Measurements from ENCODE around the gene VAX1.

DNA sequence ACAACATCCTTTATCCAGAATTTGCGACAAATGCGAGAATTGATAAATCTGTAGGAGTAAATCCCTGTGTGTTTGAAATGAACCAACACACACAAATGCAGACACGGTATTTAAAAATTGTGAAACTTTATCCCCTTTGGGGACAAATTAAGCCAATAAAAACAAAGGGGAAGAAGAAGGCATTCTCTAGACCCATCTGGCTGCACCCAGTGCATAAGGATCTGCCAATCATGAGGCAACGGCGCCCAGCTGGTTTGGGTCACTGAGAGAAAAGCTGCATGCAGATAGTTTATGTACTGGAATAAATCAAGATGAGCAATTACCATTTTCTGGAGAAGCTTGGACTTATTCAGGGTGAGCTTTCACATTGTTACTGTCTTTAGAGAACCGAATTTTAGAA, 45.7 kb downstream of the VAX1 start:
- TF ChIP-seq, protein P1, sequence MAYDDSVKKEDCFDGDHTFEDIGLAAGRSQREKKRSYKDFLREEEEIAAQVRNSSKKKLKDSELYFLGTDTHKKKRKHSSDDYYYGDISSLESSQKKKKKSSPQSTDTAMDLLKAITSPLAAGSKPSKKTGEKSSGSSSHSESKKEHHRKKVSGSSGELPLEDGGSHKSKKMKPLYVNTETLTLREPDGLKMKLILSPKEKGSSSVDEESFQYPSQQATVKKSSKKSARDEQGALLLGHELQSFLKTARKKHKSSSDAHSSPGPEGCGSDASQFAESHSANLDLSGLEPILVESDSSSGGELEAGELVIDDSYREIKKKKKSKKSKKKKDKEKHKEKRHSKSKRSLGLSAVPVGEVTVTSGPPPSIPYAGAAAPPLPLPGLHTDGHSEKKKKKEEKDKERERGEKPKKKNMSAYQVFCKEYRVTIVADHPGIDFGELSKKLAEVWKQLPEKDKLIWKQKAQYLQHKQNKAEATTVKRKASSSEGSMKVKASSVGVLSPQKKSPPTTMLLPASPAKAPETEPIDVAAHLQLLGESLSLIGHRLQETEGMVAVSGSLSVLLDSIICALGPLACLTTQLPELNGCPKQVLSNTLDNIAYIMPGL (CRISPR knock-in tag; IDR thresholded peaks at IDR 0.05), result no peak
- TF ChIP-seq, protein P2, sequence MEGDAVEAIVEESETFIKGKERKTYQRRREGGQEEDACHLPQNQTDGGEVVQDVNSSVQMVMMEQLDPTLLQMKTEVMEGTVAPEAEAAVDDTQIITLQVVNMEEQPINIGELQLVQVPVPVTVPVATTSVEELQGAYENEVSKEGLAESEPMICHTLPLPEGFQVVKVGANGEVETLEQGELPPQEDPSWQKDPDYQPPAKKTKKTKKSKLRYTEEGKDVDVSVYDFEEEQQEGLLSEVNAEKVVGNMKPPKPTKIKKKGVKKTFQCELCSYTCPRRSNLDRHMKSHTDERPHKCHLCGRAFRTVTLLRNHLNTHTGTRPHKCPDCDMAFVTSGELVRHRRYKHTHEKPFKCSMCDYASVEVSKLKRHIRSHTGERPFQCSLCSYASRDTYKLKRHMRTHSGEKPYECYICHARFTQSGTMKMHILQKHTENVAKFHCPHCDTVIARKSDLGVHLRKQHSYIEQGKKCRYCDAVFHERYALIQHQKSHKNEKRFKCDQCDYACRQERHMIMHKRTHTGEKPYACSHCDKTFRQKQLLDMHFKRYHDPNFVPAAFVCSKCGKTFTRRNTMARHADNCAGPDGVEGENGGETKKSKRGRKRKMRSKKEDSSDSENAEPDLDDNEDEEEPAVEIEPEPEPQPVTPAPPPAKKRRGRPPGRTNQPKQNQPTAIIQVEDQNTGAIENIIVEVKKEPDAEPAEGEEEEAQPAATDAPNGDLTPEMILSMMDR (IDR thresholded peaks at IDR 0.05), result no peak
- TF ChIP-seq, protein P3, sequence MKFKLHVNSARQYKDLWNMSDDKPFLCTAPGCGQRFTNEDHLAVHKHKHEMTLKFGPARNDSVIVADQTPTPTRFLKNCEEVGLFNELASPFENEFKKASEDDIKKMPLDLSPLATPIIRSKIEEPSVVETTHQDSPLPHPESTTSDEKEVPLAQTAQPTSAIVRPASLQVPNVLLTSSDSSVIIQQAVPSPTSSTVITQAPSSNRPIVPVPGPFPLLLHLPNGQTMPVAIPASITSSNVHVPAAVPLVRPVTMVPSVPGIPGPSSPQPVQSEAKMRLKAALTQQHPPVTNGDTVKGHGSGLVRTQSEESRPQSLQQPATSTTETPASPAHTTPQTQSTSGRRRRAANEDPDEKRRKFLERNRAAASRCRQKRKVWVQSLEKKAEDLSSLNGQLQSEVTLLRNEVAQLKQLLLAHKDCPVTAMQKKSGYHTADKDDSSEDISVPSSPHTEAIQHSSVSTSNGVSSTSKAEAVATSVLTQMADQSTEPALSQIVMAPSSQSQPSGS (CRISPR knock-in tag; IDR thresholded peaks at IDR 0.05; ENCODE audit: borderline replicate concordance, low read depth), result no peak
- TF ChIP-seq, protein P4, sequence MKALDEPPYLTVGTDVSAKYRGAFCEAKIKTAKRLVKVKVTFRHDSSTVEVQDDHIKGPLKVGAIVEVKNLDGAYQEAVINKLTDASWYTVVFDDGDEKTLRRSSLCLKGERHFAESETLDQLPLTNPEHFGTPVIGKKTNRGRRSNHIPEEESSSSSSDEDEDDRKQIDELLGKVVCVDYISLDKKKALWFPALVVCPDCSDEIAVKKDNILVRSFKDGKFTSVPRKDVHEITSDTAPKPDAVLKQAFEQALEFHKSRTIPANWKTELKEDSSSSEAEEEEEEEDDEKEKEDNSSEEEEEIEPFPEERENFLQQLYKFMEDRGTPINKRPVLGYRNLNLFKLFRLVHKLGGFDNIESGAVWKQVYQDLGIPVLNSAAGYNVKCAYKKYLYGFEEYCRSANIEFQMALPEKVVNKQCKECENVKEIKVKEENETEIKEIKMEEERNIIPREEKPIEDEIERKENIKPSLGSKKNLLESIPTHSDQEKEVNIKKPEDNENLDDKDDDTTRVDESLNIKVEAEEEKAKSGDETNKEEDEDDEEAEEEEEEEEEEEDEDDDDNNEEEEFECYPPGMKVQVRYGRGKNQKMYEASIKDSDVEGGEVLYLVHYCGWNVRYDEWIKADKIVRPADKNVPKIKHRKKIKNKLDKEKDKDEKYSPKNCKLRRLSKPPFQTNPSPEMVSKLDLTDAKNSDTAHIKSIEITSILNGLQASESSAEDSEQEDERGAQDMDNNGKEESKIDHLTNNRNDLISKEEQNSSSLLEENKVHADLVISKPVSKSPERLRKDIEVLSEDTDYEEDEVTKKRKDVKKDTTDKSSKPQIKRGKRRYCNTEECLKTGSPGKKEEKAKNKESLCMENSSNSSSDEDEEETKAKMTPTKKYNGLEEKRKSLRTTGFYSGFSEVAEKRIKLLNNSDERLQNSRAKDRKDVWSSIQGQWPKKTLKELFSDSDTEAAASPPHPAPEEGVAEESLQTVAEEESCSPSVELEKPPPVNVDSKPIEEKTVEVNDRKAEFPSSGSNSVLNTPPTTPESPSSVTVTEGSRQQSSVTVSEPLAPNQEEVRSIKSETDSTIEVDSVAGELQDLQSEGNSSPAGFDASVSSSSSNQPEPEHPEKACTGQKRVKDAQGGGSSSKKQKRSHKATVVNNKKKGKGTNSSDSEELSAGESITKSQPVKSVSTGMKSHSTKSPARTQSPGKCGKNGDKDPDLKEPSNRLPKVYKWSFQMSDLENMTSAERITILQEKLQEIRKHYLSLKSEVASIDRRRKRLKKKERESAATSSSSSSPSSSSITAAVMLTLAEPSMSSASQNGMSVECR (CRISPR knock-in tag; IDR thresholded peaks at IDR 0.05; ENCODE audit: borderline replicate concordance), result no peak
- TF ChIP-seq, protein P5, sequence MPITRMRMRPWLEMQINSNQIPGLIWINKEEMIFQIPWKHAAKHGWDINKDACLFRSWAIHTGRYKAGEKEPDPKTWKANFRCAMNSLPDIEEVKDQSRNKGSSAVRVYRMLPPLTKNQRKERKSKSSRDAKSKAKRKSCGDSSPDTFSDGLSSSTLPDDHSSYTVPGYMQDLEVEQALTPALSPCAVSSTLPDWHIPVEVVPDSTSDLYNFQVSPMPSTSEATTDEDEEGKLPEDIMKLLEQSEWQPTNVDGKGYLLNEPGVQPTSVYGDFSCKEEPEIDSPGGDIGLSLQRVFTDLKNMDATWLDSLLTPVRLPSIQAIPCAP (CRISPR knock-in tag; IDR thresholded peaks at IDR 0.05), result no peak
- TF ChIP-seq, protein P6, sequence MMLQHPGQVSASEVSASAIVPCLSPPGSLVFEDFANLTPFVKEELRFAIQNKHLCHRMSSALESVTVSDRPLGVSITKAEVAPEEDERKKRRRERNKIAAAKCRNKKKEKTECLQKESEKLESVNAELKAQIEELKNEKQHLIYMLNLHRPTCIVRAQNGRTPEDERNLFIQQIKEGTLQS (CRISPR knock-in tag; conservative IDR thresholded peaks at IDR 0.05), result no peak
- TF ChIP-seq, protein P7, sequence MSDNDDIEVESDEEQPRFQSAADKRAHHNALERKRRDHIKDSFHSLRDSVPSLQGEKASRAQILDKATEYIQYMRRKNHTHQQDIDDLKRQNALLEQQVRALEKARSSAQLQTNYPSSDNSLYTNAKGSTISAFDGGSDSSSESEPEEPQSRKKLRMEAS (CRISPR knock-in tag; IDR thresholded peaks at IDR 0.05), result no peak
- TF ChIP-seq NR1H2 (CRISPR knock-in tag; IDR thresholded peaks at IDR 0.05), result no peak
- TF ChIP-seq JUN (CRISPR knock-in tag; IDR thresholded peaks at IDR 0.05), result no peak
- TF ChIP-seq, protein P8, sequence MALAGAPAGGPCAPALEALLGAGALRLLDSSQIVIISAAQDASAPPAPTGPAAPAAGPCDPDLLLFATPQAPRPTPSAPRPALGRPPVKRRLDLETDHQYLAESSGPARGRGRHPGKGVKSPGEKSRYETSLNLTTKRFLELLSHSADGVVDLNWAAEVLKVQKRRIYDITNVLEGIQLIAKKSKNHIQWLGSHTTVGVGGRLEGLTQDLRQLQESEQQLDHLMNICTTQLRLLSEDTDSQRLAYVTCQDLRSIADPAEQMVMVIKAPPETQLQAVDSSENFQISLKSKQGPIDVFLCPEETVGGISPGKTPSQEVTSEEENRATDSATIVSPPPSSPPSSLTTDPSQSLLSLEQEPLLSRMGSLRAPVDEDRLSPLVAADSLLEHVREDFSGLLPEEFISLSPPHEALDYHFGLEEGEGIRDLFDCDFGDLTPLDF (CRISPR knock-in tag; IDR thresholded peaks at IDR 0.05), result no peak
- no peak for TF ChIP-seq NFATC4 (CRISPR knock-in tag; IDR thresholded peaks at IDR 0.05)
- TF ChIP-seq, protein P9, sequence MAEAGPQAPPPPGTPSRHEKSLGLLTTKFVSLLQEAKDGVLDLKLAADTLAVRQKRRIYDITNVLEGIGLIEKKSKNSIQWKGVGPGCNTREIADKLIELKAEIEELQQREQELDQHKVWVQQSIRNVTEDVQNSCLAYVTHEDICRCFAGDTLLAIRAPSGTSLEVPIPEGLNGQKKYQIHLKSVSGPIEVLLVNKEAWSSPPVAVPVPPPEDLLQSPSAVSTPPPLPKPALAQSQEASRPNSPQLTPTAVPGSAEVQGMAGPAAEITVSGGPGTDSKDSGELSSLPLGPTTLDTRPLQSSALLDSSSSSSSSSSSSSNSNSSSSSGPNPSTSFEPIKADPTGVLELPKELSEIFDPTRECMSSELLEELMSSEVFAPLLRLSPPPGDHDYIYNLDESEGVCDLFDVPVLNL (CRISPR knock-in tag; IDR thresholded peaks at IDR 0.05; ENCODE audit: borderline replicate concordance, low read depth), result no peak

Measured in WTC11 (cell line).